Suppressor macrophage (primary cell): Measurements from ENCODE around the gene TBX4.

Experiments used
- DNase-seq, 4 experiments: peaks; one replicate each; pipeline ENCODE4 v3.0.0-alpha.2; 2020 to 2022
- total RNA-seq, 17 experiments: gene quantifications; one replicate each; lab custom pipeline; 2026; ENCODE audit warnings: mixed read lengths in 6 of 17, inconsistent platforms in 3 of 17; lab: John Stamatoyannopoulos, UW

TBX4 gene
- total RNA-seq, result 0 to 1.7 (median 0) reads per million in 17 experiments

DNA sequence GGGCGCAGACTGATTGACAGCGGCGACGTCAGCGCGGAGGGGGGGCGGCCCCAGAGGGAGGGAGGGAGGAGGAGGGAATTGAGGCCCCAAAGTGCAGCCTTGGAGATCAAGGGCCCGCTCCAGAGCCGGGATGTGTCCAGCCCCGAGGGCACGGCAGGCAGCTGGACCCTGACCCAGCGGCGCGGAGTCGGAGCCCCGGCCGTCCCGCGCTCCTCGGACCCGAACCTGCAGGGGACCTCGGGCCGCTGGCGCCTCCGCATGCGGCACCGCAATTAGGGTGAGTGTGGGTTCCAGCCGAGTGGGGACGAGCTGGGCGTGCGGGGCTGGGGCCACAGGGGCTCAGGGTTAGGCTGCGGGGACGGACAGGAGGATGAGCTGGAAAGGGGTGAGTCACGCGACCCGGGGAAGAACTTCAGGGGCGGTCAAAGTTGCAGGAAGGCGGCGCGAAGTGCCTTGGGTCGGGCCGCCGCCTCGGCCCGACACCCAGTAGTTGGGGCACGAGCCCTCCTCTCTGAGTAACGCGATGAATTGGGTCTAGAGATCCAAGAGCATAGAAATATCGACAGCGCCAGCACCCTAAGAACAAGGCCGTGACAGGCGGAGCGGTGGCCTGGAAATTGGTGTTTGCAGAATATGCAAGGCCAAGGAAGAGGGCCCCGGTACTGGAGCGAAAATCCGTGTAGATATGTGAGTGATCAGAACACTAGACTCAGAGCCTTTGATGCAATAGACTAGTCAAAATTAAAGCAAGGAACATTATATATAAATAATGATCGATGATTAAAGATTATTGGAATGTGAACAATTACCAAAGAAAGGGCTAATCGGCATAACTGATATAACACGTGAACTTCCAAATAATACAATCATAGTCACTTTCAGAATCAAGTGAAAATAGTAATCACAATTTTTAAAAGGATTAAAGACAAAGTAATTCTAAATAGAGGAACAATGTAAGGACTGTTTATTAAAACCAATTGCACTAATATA lies at the start of gene TBX4:
Gene TBX4 (plus strand): TSS at position 122 of the 990 bp plus-strand sequence. CDS start 4,069 bp downstream, outside the sequence.
- DNase-seq, result no peak

DNA sequence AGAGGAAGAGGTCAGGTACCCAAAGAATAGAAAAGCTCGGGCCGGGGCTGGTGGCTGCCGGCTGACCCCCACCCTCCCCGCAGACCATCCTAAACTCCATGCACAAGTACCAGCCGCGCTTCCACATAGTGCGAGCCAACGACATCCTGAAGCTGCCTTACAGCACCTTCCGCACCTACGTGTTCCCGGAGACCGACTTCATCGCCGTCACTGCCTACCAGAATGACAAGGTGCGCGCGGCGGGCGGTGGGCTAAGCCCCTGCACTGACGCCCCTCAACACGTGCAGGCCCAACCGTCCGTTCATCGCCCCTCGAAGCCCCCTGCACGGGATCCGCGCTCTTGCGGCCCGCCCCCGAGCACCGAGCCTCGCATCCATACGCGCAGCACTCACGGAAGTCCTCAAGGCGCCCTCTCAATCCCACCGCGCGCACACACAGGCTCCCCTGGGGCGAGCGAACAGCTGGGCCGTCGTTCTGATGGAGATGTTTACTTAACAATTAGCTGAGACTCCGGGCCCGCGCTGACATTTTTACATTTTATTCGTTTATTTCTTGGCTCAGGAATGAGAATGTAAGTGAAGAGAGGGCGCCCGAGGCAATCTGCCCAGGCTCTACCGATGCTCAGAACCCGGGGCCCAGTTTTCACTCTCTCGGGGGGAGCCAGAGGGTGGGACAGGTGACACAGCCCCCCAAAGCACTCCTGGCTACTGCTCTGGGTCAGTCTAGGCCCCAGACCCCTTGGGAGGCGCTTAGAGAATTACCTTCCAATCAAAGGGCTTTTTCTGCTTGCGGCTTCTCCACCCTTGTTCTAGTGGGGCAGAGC lies 49.0 kb upstream of the TBX4 start:
- no peak for DNase-seq

DNA sequence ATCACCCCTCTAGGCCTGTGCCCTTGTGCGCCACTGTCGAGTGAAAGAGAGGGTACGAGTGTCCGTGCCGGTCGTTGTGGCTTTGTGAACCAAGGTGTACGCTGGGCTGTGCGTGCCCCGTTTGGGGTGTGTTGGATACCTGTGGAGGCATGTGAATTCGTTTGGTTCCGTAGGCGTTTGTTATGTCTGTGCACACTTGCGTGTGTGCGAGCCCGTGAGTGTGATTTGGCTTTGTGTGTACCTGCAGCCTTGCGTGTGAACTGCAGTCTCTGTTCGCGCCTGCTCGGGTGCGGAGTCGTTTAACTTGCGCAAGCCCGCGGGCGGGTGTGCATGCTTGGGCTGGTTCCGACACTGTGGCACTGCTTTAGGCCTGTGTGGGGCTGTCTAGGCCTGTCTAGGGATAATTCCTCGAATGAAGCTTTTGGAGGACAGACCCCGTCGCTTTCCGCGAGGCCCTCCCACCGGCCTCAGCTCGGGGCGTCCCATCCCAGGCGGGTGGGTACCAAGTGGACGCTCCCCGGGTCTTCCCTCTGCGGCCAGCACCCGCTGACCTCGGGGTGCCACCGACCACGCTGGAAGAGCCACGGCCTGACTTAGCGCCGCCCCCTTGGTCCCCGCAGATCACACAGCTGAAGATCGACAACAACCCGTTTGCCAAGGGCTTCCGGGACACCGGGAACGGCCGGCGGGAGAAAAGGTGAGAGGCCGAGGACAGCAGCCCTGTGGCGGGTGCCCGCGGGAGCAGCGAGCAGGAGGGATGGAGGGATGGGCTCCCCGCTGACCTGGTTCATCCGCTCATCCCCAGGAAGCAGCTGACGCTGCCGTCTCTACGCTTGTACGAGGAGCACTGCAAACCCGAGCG lies 48.2 kb upstream of the TBX4 start:
- DNase-seq, result peak in 1 of 4 experiments; percentile 14

DNA sequence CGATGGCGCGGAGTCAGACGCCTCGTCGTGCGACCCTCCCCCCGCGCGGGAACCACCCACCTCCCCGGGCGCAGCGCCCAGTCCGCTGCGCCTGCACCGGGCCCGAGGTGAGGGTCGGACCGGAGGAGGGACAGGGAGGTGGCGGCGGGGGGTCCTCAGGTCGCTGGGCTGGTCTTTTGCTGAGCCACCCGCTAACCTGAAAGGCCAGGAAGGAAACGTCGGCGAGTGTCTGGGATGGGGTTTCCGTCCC lies 47.6 kb upstream of the TBX4 start:
- no peak for DNase-seq

DNA sequence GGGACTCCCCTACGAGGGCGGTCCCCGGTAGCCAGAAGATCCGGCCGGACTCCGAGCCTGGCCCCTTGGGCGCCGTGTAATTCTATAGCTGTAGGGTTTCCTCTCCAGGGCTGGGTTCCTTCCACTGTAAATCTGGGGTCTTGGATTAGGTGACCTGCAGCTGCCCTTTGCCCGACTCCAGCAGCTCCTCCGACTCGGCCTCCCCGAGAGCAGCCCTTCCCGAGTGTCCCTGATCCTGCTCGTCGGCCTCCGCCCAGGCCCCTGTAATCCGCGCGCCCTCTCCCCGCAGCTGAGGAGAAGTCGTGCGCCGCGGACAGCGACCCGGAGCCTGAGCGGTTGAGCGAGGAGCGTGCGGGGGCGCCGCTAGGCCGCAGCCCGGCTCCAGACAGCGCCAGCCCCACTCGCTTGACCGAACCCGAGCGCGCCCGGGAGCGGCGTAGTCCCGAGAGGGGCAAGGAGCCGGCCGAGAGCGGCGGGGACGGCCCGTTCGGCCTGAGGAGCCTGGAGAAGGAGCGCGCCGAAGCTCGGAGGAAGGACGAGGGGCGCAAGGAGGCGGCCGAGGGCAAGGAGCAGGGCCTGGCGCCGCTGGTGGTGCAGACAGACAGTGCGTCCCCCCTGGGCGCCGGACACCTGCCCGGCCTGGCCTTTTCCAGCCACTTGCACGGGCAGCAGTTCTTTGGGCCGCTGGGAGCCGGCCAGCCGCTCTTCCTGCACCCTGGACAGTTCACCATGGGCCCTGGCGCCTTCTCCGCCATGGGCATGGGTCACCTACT lies 47.1 kb upstream of the TBX4 start:
- DNase-seq, result peak in 1 of 4 experiments; percentile 32

DNA sequence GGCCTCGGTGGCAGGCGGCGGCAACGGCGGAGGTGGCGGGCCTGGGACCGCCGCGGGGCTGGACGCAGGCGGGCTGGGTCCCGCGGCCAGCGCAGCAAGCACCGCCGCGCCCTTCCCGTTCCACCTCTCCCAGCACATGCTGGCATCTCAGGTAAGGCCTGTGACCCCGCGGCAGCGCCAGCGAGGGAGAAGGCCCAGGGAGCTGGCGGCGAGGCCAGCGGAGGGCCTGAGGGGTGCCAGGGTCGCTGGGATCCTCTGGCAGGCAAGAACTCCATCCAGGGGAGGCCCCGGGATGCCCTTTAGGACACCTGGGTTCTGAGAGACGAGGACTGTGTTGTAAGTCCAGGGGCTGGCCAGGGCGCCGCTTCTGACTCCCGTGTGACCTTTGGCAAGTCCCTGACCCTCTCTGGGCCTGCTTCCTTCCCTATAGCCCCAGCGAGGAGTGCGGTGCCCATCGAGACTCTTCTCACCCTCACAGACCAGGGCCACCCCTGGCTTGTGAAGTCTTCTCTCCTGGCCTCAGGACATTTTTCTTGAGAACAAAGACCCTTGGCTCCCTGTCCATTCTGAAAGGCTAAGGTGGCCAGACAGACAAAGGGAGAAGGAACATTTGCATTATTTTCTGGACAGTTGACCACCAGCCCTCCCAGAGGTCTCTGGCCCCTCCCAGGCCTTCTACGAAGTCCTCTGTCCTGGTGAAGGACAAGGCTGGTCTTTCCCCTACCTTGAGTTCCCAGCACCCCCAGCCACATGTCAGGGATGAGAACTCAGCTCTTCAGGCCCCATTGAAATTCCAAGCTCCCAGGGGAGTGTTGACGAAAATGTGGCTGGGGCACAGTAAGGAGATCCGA lies 46.3 kb upstream of the TBX4 start:
- DNase-seq, result peak in 1 of 4 experiments; percentile 1

DNA sequence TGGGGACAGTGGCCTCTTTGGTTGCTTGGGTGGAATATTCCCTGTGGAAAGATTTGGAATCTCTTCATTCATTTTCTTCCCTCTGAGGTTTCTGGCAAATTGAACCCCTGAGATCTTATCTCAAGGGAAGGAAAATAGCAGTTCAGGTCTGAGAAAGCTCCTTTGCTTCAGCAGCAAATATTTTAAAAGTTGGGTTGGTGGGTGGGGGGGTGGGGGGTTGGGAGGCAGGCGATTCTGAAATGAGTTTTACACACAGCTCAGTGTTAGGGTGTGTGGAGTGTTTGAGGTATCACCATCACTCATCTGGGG lies 45.7 kb upstream of the TBX4 start:
- DNase-seq, result no peak

DNA sequence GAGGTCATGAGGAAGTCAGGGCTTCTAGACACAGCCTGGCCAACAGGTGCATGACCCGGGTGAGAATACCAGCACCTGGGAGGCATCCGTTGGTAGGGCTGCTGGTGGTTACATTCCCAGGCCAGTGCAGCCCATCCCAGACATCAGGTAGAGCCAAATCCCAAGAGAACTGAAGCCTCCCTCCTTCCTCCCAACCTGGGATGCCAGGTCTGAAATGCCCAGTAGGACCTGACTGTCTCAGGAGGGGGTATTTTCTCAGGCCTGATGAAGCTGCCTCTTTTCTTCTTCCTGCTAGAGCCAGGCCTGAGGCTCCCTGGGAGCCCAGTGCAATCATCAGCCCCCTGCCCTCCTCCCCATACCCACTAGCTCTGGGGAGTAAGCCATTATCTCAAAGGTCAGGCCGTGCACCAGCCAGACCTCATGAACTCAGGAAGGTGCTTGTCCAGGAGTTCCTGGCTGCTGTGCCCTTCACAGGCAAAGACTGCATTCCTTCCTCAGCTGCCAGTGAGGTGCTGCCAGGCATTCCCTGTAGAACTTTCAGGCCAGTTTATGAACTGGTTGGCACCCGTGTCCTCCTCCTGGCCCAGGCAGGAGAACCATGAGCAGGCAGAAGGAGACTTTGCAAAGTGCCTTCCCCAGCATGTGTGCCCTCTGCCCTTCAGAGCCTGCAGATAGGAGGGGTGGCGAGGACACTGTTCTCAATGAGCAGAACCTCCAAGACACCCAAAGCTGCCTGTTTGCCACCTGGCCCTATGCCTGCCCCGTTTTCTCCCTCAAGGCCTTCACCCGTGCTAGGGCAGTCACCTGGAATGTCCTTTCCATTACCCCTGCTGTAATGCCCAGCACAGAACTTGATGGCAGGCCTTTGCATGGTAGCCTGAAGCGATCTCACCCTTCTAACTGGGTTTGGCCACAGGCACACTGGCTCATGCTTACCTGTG lies 45.0 kb upstream of the TBX4 start:
- DNase-seq, result no peak

DNA sequence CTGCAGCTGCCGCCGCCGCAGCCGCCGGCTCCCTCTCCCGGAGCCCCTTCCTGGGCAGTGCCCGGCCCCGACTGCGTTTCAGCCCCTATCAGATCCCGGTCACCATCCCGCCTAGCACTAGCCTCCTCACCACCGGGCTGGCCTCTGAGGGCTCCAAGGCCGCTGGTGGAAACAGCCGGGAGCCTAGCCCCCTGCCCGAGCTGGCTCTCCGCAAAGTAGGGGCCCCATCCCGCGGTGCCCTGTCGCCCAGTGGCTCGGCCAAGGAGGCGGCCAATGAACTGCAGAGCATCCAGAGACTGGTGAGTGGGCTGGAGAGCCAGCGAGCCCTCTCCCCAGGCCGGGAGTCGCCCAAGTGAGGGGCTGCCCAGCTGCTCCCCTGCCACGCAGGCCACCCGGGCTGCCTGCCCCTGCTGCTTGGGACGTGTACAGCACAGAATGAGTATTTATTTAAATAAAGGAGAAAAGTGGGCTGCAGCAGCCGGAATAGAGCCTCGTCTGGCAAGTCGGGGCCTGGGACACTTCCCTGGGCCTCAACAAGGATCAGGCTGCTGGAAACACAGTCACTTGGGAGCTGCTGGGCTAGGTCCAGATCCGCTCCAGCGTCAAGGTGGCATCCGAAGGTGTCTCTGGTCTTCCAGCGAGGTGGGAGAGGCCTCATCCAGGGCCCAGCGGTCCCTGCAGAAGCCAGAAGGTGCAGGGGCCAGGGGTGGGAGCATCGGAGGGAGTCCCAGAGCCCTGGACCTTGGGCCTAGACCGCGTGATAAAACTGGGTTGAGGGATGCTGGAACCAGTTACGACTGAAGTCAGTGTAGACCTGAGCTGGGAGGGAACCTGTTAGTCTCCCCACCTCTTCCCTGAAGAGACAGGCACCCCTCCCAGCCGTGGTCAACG lies 43.8 kb upstream of the TBX4 start:
- no peak for DNase-seq

DNA sequence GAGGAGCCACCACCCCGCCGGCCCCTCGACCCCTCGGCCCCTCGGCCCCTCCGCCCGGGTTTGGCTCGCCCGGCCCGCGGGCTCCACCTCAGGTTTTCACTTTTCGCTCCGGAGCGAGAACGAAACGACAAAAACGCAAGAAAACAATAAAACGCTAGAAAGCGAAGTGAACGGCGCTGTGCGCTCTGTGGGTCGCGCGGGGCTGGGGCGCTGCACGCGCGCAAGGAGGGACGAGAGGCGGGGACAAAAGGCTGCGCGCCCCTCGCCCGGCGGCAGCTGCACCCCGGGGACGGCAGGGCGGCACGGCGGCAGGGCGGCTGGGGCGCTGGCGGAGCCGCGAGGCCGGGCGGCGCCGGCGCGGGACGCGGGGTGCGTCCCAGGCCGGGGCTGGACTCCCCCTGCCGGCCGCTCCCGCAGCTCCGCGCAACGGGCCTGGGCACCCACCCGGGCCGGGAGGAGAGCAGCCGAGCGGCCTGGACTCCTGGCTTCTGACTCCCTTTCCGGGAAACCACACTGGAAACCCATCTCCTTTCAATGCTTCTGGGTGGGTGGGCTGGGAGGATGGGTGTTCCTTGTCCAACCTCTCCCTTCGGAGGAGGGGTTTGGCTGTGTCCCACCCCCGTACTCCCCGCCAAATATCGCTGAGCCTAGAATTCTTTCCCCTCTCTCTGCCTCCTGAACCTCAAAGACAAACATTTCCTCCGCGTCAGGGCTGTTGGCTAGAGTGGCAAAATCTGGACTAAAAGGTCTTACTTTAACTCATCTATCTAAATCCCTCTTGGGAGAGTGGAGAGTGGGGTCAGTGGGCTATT lies 42.7 kb upstream of the TBX4 start:
- peak; percentile 61 to 90 (median 80) for DNase-seq

DNA sequence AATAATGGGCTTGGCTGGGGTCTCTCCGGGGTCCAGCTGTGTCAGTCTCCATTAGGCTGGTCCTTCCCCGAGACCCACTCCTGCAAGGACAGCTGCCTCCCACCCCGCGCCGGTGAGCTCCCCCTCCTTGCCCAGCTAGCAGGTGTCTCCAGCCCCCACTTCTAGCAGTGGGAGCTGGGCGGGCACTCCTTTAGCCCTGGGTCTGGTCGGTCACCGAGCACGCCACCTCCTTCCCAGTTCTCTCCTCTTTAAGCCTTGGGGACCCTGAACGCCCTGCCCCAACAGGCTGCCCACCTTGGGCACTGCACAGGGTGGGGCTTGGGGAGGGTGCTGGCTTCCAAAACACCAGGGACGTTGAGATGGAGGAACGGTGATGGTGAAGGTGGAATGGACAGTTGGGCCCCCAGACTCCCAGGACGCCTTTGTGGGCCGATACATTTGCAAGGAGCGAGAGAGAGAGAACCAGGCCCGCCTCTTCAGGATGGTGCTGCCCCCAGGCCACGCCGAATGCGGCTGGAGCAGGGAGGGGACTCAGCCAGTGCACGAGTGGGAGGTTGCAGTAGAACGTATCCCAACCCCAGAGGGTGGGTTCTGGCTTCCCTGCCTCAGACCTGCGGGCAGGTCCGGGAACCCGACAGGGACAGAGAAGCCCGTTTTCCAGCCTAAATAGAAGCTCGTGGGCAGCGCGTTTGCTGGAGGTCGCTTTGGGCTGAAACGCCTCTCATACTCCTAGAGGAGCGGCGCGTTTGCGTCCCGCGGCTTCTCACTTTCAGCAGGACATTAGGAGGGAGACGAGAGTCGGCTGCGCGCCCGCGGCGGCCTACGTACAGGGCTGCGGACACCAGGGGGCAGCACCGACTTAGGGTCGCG lies 41.8 kb upstream of the TBX4 start:
- DNase-seq, result peak; percentile 59 to 84 (median 72)

DNA sequence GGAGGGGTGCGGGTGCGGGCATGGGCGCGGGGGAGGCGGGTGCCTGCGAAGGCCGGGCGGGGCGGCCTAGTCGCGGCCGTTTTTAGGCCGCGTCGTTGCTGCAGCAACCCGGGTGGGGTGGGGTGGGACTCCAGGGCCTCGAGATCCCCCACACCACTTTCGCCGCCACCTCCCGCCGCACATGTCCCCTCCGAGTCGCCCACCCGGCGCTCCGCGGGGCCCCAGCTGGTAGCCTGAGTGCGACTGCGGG lies 41.3 kb upstream of the TBX4 start:
- no peak for DNase-seq

DNA sequence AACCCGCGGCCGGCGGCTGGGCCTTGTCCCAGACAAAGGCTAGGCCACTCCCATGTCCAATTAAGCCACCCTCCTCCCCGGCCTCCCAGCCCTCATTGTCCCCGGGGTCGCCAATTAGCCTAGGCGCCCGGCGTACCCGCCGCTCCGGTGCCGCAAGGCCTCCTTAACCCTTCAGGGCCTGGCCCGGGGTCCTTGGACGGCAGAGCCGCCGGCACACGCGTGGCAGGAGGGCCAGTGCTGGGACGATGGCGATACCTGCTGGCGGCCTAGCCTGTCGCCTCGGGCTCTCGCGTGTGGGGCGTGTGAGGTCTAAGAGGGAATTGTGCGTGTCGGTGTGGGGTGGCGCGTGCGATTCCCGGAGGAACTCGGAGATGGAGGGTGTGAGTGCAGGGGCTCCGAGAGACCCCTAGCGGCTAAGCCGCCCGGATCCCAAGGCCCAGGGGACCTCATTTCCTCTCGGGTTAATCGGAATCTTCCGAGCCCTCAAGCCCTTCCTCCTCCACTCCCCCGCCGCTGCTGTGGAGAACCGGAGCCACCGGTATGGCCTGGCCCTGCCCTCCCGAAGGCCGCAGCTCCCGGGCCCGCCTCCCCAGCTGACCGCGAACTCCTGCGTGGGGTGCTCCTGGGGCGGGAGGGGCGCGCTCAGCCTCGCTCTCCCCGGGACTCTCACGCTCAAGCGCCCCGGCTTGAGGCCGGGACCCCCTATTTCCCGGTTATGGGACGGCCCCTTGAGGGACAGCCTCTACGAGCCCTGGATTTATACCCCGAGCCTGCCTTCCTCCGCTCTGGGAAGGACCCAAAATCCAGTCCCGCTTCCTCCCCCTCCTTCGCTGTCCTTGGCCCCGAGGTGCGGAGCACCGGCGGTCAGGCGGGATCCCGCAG lies 40.7 kb upstream of the TBX4 start:
- peak in 3 of 4 experiments; percentile 34 to 60 (median 50) for DNase-seq

DNA sequence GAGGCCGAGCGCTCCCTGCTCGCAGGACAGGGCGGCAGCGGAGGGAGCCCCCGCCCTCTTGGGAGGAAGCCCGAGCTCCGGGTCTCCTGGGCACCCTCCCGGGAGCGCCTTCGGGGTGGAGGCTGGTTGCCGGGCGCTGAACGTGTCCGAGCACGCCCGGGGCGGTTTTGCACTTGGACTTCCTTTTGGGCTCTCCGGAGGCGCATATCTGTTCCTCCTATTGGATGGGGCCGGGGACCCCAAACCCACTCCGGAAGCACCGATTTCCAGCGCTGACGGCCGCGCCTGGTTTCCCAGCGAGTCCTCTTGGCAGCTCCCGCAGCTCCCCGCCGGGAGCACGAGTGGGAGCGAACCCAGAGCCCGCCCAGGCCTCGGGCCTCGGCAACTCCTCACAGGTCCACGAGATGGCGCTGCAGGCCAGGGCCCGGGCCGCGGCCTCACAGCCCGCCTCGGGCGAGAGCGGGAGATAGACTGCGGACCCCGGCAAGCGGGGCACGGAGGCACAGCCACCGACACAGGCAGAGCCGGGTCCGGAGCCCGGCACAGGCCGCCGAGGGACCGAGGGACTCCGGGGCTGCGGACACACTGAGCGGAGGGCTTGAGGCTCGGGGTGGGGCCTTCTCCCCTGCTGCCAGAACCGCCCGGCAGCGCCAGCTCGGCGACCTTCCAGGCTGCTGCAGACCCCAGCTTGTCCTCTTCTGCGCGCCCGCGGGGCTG lies 39.9 kb upstream of the TBX4 start:
- peak; percentile 71 to 89 (median 87) for DNase-seq
